HCT116 (cell line): ENCODE results near the gene IL31. TPM values are rescaled to one million over a fixed set of nuclear protein-coding genes. Genes with fewer than 3 reads are reported as not detected.

Source experiments
- ATAC-seq: fragments of 200-7000 bp; cut with Tn5 transposase; 2 replicates; pipeline ENCODE4 v1.9.1; 2020; ENCODE audit warnings: mild to moderate bottlenecking, moderate library complexity
- BruUV-seq: library from RNA; stranded (reverse); fragments of 400-500 nt; replicated peaks from 2 replicates; lab custom pipeline; 2021; lab: Mats Ljungman, UMichigan
- CTCF ChIA-PET: fragments of 300-600 bp; sonication (Branson Sonifier 250); formaldehyde crosslinking; loops from one replicate; lab custom pipeline; 2021; ENCODE audit warnings: antibody characterized with exemption; lab: Charles Lee
- POLR2A ChIA-PET: fragments of 300-600, 350-600 bp; sonication (Branson Sonifier 250); formaldehyde crosslinking; loops from one replicate; lab custom pipeline; 2021; ENCODE audit warnings: antibody characterized with exemption; lab: Charles Lee
- RAD21 ChIA-PET, 2 experiments: fragments of 300-600 bp; sonication (Branson Sonifier 250); formaldehyde crosslinking; loops; one replicate each; lab custom pipeline; 2023; ENCODE audit warnings: low total read pairs in 2 of 2; ENCODE audit not compliant: uncharacterized antibody in 2 of 2, unreplicated experiment in 2 of 2, low non-redundant PET in 1 of 2; lab: Charles Lee
- DNase-seq: peaks from one replicate; pipeline ENCODE4 v3.0.0-alpha.2; 2010; ENCODE audit warnings: low read depth, low spot score
- H2AFZ ChIP-seq: fragments of 200-600 bp; shearing (Covaris generic), sonication (generic); 2 replicates; pipeline ENCODE4 v1.6.1; 2017; ENCODE audit warnings: low read depth, mixed run types, mixed read lengths, antibody characterized with exemption, low read length; ENCODE audit not compliant: poor library complexity, severe bottlenecking
- H3K27ac ChIP-seq: 2 replicates; pipeline ENCODE4 v1.5.1; 2012; ENCODE audit warnings: low read depth, low read length
- H3K27me3 ChIP-seq: fragments of 200-600 bp; sonication (generic); 2 replicates; pipeline ENCODE4 v1.6.1; 2016; ENCODE audit warnings: mixed run types, low read length, mixed read lengths; ENCODE audit not compliant: insufficient read depth
- H3K36me3 ChIP-seq, 2 experiments: fragments of 200-500 bp in 1 of 2; fragments of 200-600 bp in 1 of 2; sonication (Bioruptor generic) in 1 of 2; sonication (generic) in 1 of 2; 2 replicates each; pipeline versions ENCODE4 v1.5.1 to v1.6.1; 2014 to 2016; ENCODE audit warnings: low read length in 2 of 2, inconsistent platforms in 1 of 2, mixed read lengths in 1 of 2, mixed run types in 1 of 2; ENCODE audit not compliant: insufficient read depth in 2 of 2, control insufficient read depth in 1 of 2
- H3K4me1 ChIP-seq, 2 experiments: fragments of 200-600 bp in 1 of 2; sonication (generic) in 1 of 2; 2 replicates each; pipeline versions ENCODE4 v1.5.1 to v1.6.1; 2012 to 2017; ENCODE audit warnings: low read length in 2 of 2, inconsistent platforms in 1 of 2, mild to moderate bottlenecking in 1 of 2, mixed read lengths in 1 of 2, mixed run types in 1 of 2, moderate library complexity in 1 of 2; ENCODE audit not compliant: insufficient read depth in 2 of 2, control insufficient read depth in 1 of 2
- H3K4me2 ChIP-seq: fragments of 200-600 bp; sonication (generic); 2 replicates; pipeline ENCODE4 v1.6.1; 2017; ENCODE audit warnings: mixed run types, low read length, mixed read lengths
- H3K4me3 ChIP-seq, 2 experiments: fragments of 200-600 bp in 1 of 2; sonication (generic) in 1 of 2; replicated peaks in 1 of 2; 2 replicates each; pipeline ENCODE4 v1.5.1; 2011 to 2016; ENCODE audit warnings: low read length in 2 of 2, control low read depth in 1 of 2, low read depth in 1 of 2, mild to moderate bottlenecking in 1 of 2, mixed read lengths in 1 of 2, mixed run types in 1 of 2
- H3K79me2 ChIP-seq: fragments of 200-600 bp; sonication (generic); 2 replicates; pipeline ENCODE4 v1.6.1; 2017; ENCODE audit warnings: mild to moderate bottlenecking, mixed run types, low read length, moderate library complexity, mixed read lengths; ENCODE audit not compliant: insufficient read depth
- H3K9ac ChIP-seq: fragments of 200-600 bp; sonication (generic); 2 replicates; pipeline ENCODE4 v1.6.1; 2016; ENCODE audit warnings: low read length, mixed read lengths
- H3K9me2 ChIP-seq: fragments of 200-600 bp; sonication (generic), shearing (Covaris generic); 2 replicates; pipeline ENCODE4 v1.6.1; 2017; ENCODE audit warnings: mixed run types, mild to moderate bottlenecking, moderate library complexity; ENCODE audit not compliant: insufficient read depth
- H3K9me3 ChIP-seq, 2 experiments: fragments of 200-500 bp in 1 of 2; fragments of 200-600 bp in 1 of 2; sonication (Bioruptor generic) in 1 of 2; sonication (generic) in 1 of 2; 2 replicates each; pipeline ENCODE4 v1.6.1; 2014 to 2017; ENCODE audit warnings: low read length in 2 of 2, mixed read lengths in 2 of 2, inconsistent platforms in 1 of 2, low read depth in 1 of 2, mild to moderate bottlenecking in 1 of 2, mixed run types in 1 of 2, moderate library complexity in 1 of 2; ENCODE audit not compliant: control insufficient read depth in 1 of 2, insufficient read depth in 1 of 2
- H4K20me1 ChIP-seq: fragments of 200-600 bp; sonication (generic), shearing (Covaris generic); 2 replicates; pipeline ENCODE4 v1.6.1; 2017; ENCODE audit warnings: mixed run types, mild to moderate bottlenecking, moderate library complexity; ENCODE audit not compliant: insufficient read depth
- ATF3 ChIP-seq: IDR thresholded peaks from 2 replicates; pipeline ENCODE4 v1.6.1; 2012
- CBX3 ChIP-seq: IDR thresholded peaks from 2 replicates; pipeline ENCODE4 v1.6.1; 2012; ENCODE audit warnings: low read depth
- CEBPB ChIP-seq: IDR thresholded peaks from 2 replicates; pipeline ENCODE4 v1.6.1; 2012; ENCODE audit warnings: low read depth
- CTCF ChIP-seq, 3 experiments: fragments of 200-600 bp in 1 of 3; sonication (generic) in 1 of 3; IDR thresholded peaks in 2 of 3; conservative IDR thresholded peaks in 1 of 3; 2 replicates each; pipeline ENCODE4 v1.5.1; 2012 to 2017; ENCODE audit warnings: low read depth in 2 of 3, low read length in 2 of 3, antibody characterized with exemption in 1 of 3, borderline replicate concordance in 1 of 3, control low read depth in 1 of 3, mild to moderate bottlenecking in 1 of 3, mixed read lengths in 1 of 3, mixed run types in 1 of 3, moderate library complexity in 1 of 3; ENCODE audit not compliant: insufficient read depth in 1 of 3
- EZH2 ChIP-seq: fragments of 200-600 bp; sonication (generic); IDR thresholded peaks from 2 replicates; pipeline ENCODE4 v1.6.1; 2017; ENCODE audit warnings: antibody characterized with exemption, mixed run types
- FOSL1 ChIP-seq: IDR thresholded peaks from 2 replicates; pipeline ENCODE4 v1.6.1; 2012; ENCODE audit warnings: low read depth
- POLR2AphosphoS5 ChIP-seq: IDR thresholded peaks from 2 replicates; pipeline ENCODE4 v1.6.1; 2011; ENCODE audit warnings: mild to moderate bottlenecking, low read depth, low read length, moderate library complexity
- RAD21 ChIP-seq: IDR thresholded peaks from 2 replicates; pipeline ENCODE4 v1.6.1; 2012; ENCODE audit warnings: low read depth, mild to moderate bottlenecking
- REST ChIP-seq: IDR thresholded peaks from 2 replicates; pipeline ENCODE4 v1.6.1; 2012; ENCODE audit warnings: low read depth
- SIN3A ChIP-seq: IDR thresholded peaks from 2 replicates; pipeline ENCODE4 v1.6.1; 2012; ENCODE audit warnings: low read depth
- SP1 ChIP-seq: IDR thresholded peaks from 2 replicates; pipeline ENCODE4 v1.6.1; 2012; ENCODE audit warnings: low read depth
- SRF ChIP-seq: IDR thresholded peaks from 2 replicates; pipeline ENCODE4 v1.6.1; 2012; ENCODE audit warnings: low read depth
- TCF7L2 ChIP-seq: IDR thresholded peaks from 2 replicates; pipeline ENCODE4 v1.7.0; 2011; ENCODE audit warnings: borderline replicate concordance, inconsistent platforms; ENCODE audit not compliant: insufficient read depth, insufficient read length; ENCODE audit errors: extremely low read depth
- YY1 ChIP-seq: IDR thresholded peaks from 2 replicates; pipeline ENCODE4 v1.6.1; 2011; ENCODE audit warnings: low read length, low read depth, moderate library complexity, mild to moderate bottlenecking; ENCODE audit not compliant: insufficient replicate concordance; ENCODE audit errors: extremely low read depth
- intact Hi-C: fragments of 100-400 bp; cut with micrococcal nuclease; formaldehyde crosslinking; loops from 2 replicates; pipeline ENCODE4 v1.10.0; 2022
- total RNA-seq: library from RNA; stranded (reverse); gene quantifications from one replicate; pipeline ENCODE4 v1.2.1, GENCODE V29; 2021; ENCODE audit not compliant: unreplicated experiment

The IL31 gene
- total RNA-seq, 1 experiment from 2014 or later = not detected

GRCh38 chr12:122202017-122202416 lies 28.0 kb upstream of the IL31 start:
- H3K4me3 ChIP-seq = no peak overlapping the region
- ChIA-PET RAD21 (no interaction called here), CTCF (no interaction called here), POLR2A (no interaction called here)
- no peak overlapping the region for H3K9ac ChIP-seq
- H3K9me3 ChIP-seq = no peaks in the 10 kb centered on the region
- no TSS peak for BruUV-seq
- no peaks in the 10 kb centered on the region for H3K27me3 ChIP-seq
- DNase-seq (no peak), ATAC-seq (no peak)
- no peak overlapping the region for H2AFZ ChIP-seq
- intact Hi-C loops = no loop called here
- H3K9me2 ChIP-seq = no peaks in the 10 kb centered on the region
- H3K27ac ChIP-seq = no peak overlapping the region
- H3K36me3 ChIP-seq = peaks cover 0 to 4% of the 10 kb centered on the region in 2 experiments; a peak in 1 of 4 replicates
- no peak overlapping the region; the same call in 1 of the 2 replicates for H3K4me2 ChIP-seq
- H4K20me1 ChIP-seq = no peaks in the 10 kb centered on the region
- H3K79me2 ChIP-seq = no peaks in the 10 kb centered on the region; the same call in 1 of the 2 replicates
- peaks cover 2 to 31% of the 10 kb centered on the region in 2 experiments; a peak in 3 of 4 replicates for H3K4me1 ChIP-seq
- TF ChIP-seq SRF (no peak), CEBPB (no peak), RAD21 (no peak), CTCF (IDR thresholded peaks at IDR 0.05 in 2 of 3, conservative IDR thresholded peaks at IDR 0.05 in 1 of 3; ENCODE audit: borderline replicate concordance in 1 of 3, insufficient read depth in 1 of 3, low read depth in 2 of 3, low read length in 2 of 3) (no peak), SP1 (no peak), YY1 (no peak), REST (no peak), POLR2AphosphoS5 (no peak), EZH2 (no peak), ATF3 (no peak), CBX3 (no peak), FOSL1 (no peak), TCF7L2 (no peak), SIN3A (no peak)
